Suprapubic skin (tissue), 3 donors: ENCODE data around the gene ATRN.

ENCODE experiments used
- POLR2AphosphoS5 ChIP-seq, 3 donors: sonication (generic); formaldehyde crosslinking; IDR thresholded peaks; one replicate each; pipeline ENCODE4 v1.6.1; 2017; ENCODE audit warnings: antibody characterized with exemption in 3 of 3
- TF ChIP-seq, protein P1 (sequence below), 2 donors: fragments of 200-600 bp in 1 of 2; fragments of 450-650 bp in 1 of 2; sonication (generic) in 1 of 2; IDR thresholded peaks; one replicate each; pipeline ENCODE4 v1.5.1; 2016 to 2019; ENCODE audit warnings: antibody characterized with exemption in 2 of 2, mild to moderate bottlenecking in 1 of 2, moderate library complexity in 1 of 2

DNA sequence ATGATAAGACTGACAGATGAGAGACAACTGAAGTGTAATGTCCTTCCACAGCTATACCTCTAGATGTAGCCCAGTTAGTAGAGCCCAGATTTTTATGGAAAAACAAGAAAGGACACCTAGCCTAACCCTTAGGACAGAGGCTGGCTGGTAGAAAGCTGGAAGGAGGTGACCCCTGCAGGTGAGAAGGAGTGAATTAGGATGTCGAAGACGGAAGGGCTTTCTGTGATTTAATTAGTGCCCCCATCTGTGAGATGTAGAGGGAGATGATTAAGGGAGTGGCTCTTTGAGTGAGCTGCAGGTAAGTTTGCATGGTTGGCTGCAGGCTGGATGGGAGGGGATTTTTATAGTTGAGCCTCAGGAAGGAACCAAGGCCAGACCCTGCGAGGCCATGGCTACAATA, 109.6 kb downstream of the ATRN start:
- TF ChIP-seq, protein P1, sequence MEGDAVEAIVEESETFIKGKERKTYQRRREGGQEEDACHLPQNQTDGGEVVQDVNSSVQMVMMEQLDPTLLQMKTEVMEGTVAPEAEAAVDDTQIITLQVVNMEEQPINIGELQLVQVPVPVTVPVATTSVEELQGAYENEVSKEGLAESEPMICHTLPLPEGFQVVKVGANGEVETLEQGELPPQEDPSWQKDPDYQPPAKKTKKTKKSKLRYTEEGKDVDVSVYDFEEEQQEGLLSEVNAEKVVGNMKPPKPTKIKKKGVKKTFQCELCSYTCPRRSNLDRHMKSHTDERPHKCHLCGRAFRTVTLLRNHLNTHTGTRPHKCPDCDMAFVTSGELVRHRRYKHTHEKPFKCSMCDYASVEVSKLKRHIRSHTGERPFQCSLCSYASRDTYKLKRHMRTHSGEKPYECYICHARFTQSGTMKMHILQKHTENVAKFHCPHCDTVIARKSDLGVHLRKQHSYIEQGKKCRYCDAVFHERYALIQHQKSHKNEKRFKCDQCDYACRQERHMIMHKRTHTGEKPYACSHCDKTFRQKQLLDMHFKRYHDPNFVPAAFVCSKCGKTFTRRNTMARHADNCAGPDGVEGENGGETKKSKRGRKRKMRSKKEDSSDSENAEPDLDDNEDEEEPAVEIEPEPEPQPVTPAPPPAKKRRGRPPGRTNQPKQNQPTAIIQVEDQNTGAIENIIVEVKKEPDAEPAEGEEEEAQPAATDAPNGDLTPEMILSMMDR (IDR thresholded peaks at IDR 0.05), result no peak
- no peak for TF ChIP-seq POLR2AphosphoS5 (IDR thresholded peaks at IDR 0.05)
